ENCODE data around the gene CTCFL. TPM values are rescaled to one million over a fixed set of nuclear protein-coding genes. Genes with fewer than 3 reads are reported as not detected.

Gene CTCFL
- polyA plus RNA-seq, 6 donors from 2014 or later = not detected

GRCh38 chr20:57451431-57451794 is 73.5 kb downstream of the CTCFL start:
- DNase-seq (no peak), ATAC-seq (ENCODE audit: low read depth in 2 of 2) (no peak)
- Mint-ChIP-seq H3K27me3 (no peaks in the 10 kb centered on the region), H3K4me3 (peak overlapping the region in 7 of 8 donors; percentile 25 to 94 (median 73)), H3K27ac (peak overlapping the region in 3 of 6 donors; percentile 75 to 96 (median 92)), H3K9me3 (no peaks in the 10 kb centered on the region), H3K36me3 (no peaks in the 10 kb centered on the region), H3K4me1 (peaks cover 64 to 79% (median 70%) of the 10 kb centered on the region in 3 donors)

DNA sequence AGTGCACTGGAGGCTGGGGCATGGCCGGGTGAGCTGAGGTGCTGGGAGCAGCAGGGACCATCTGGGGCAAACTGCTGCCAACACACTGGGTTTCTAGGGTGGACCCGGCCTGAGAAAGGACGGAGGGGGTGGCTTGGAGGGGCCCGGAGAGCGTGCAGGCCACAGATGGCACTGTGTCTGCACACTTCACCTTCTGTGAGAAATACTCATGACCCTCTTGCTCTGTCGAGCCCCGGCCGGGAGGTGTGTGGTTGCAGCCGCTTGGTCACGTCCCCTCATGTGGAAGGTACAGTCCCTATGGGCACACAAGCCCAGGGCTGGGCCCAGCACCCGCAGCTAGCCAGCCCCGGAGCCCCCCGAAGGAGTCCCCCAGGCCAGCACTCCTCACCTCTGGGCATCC is 74.0 kb downstream of the CTCFL start:
- Mint-ChIP-seq H3K27ac (peak overlapping the region; percentile 75 to 97 (median 92)), H3K4me3 (peak overlapping the region; percentile 78 to 94 (median 90)), H3K9me3 (no peaks in the 10 kb centered on the region), H3K27me3 (no peaks in the 10 kb centered on the region), H3K4me1 (peaks cover 66 to 79% (median 71%) of the 10 kb centered on the region in 3 donors), H3K36me3 (no peaks in the 10 kb centered on the region)
- ATAC-seq (ENCODE audit: low read depth in 2 of 2) (peak; percentile 21 to 29), DNase-seq (peak; percentile 31)

- Mint-ChIP-seq H3K4me1 (peaks cover 68 to 76% (median 69%) of the 10 kb centered on the region in 3 donors), H3K9me3 (no peaks in the 10 kb centered on the region), H3K36me3 (no peaks in the 10 kb centered on the region), H3K27me3 (no peaks in the 10 kb centered on the region), H3K4me3 (peak overlapping the region; percentile 78 to 94 (median 90)), H3K27ac (peak overlapping the region; percentile 75 to 97 (median 92))
- ATAC-seq (ENCODE audit: low read depth in 2 of 2) (peak; percentile 90 to 91), DNase-seq (peak; percentile 71)
Measured at GRCh38 chr20:57450419-57450818, 74.5 kb downstream of the CTCFL start.

DNA sequence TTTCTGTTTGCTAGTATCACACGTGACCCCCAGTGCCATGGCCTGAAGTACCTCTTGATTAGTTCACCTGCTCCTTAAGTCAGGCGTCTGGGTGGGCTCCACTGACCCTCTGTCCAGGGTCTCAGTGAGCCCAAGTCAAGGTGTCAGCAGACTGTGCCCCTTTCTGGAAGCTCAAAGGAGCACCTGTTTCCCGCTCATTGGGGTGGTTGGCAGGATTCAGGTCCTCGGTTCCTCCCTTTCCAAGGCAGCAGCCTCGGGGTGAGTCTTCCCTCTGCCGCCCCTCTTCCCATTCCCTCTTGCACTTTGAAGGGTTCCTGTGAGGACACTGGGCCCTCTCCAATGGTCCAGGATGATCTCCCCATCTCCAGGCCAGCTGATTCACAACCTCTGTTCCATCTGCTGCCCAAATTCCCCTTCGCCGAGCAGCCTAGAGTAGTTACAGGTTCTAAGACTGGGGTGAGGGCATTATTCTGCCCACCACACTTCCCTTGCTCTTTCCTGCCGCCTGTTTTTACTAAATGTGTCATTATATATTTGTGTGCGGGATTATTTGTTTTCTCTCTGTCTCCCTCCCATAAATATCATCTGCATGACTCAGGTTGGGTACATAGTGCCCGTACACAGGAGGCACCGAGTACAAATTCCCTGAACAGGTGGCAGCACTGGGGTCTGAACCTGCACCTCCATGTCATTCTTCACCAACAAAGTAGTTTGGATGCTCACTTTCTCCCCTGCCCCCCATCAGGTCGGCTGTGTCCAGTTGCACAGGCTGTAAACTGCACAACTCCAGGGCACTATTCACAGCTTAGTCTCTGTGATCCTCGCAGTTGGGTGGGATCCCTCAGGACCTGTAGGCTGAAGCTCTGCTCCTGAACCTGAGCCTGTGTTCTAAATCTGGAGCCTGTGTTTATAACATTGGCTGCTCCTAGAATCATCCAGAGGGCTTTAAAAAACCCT is 75.3 kb downstream of the CTCFL start:
- Mint-ChIP-seq H3K9me3 (no peaks in the 10 kb centered on the region), H3K27me3 (no peaks in the 10 kb centered on the region), H3K36me3 (no peaks in the 10 kb centered on the region), H3K4me1 (peaks cover 65 to 71% (median 71%) of the 10 kb centered on the region in 3 donors), H3K27ac (peak overlapping the region; percentile 71 to 97 (median 84)), H3K4me3 (peak overlapping the region; percentile 78 to 94 (median 90))
- DNase-seq = no peak
- ATAC-seq (ENCODE audit: low read depth in 2 of 2) = no peak

GRCh38 chr20:57448764-57449354 is 76.1 kb downstream of the CTCFL start:
- peak overlapping the region in 2 of 8 donors; percentile 23 to 25 for H3K4me3 Mint-ChIP-seq
- no peak for DNase-seq
- H3K36me3 Mint-ChIP-seq = no peaks in the 10 kb centered on the region
- H3K9me3 Mint-ChIP-seq = no peaks in the 10 kb centered on the region
- no peak for ATAC-seq (ENCODE audit: low read depth in 2 of 2)
- no peak overlapping the region for H3K27ac Mint-ChIP-seq
- H3K27me3 Mint-ChIP-seq = no peaks in the 10 kb centered on the region
- H3K4me1 Mint-ChIP-seq = peaks cover 60 to 69% (median 67%) of the 10 kb centered on the region in 3 donors

Other genes starting within 250 kb of the CTCFL start
- gene SPO11, start 195.3 kb downstream of the CTCFL start, polyA plus RNA-seq (ENCODE audit: low read depth in 6 of 6) = not detected
- 10 to 100 TPM; 31.1 to 55.1 (median 39.8) TPM for gene RAE1, start 173.9 kb downstream of the CTCFL start, polyA plus RNA-seq (ENCODE audit: low read depth in 6 of 6)
- gene RBM38, start 133.7 kb downstream of the CTCFL start, polyA plus RNA-seq (ENCODE audit: low read depth in 6 of 6) = 100 to 1,000 TPM in 5 of 6 donors, 10 to 100 TPM in 1; 80.1 to 189 (median 157) TPM
- gene PCK1, start 36.0 kb upstream of the CTCFL start, polyA plus RNA-seq (ENCODE audit: low read depth in 6 of 6) = not detected
- gene ZBP1, start 95.3 kb upstream of the CTCFL start, polyA plus RNA-seq (ENCODE audit: low read depth in 6 of 6) = 10 to 100 TPM in 5 of 6 donors, 1 to 10 TPM in 1; 7.6 to 24.1 (median 15.5) TPM
- 10 to 100 TPM in 5 of 6 donors, 1 to 10 TPM in 1; 7.6 to 18.7 (median 12.5) TPM for gene PMEPA1, start 184.9 kb upstream of the CTCFL start, polyA plus RNA-seq (ENCODE audit: low read depth in 6 of 6)

Measured in naive B cell (primary cell).